Skin of body (tissue), 2 donors: ENCODE measurements around the gene CCDC85B. TPM values are rescaled to one million over a fixed set of nuclear protein-coding genes. Genes with fewer than 3 reads are reported as not detected.

Experiments used
- DNase-seq: peaks from one replicate; lab custom pipeline; 2025; lab: John Stamatoyannopoulos, UW
- total RNA-seq: library from RNA; depleted of rRNA; stranded (reverse); fragments of >200 nt; gene quantifications from one replicate; pipeline ENCODE4 v1.2.3, GENCODE V29; 2014

The CCDC85B gene
- total RNA-seq, 1 donor from 2014 or later: 11.4 TPM

- no peak for DNase-seq
Observed at GRCh38 chr11:65857500-65857852, 33.0 kb upstream of the CCDC85B start.

- DNase-seq: peak; percentile 97
Observed at GRCh38 chr11:65857853-65858680, 32.4 kb upstream of the CCDC85B start, which contains the start of gene CFL1. TSS of gene CFL1 (minus strand) at chr11:65858180. CDS start at chr11:65858099, 81 bp downstream.

GRCh38 chr11:65858681-65859087, 31.8 kb upstream of the CCDC85B start:
- no peak for DNase-seq

GRCh38 chr11:65859095-65859811, 31.2 kb upstream of the CCDC85B start:
- peak; percentile 95 for DNase-seq

GRCh38 chr11:65859812-65860277, 30.6 kb upstream of the CCDC85B start:
- DNase-seq: no peak

- DNase-seq: peak; percentile 94
Observed at GRCh38 chr11:65860278-65861164, 30.0 kb upstream of the CCDC85B start, which contains the start of gene MUS81. TSS of gene MUS81 (plus strand) at chr11:65860433. CDS start at chr11:65860754, 321 bp downstream.

GRCh38 chr11:65861165-65861505, 29.3 kb upstream of the CCDC85B start:
- DNase-seq: no peak

- DNase-seq: no peak
Observed at GRCh38 chr11:65861533-65862183, 28.8 kb upstream of the CCDC85B start.

- DNase-seq: no peak
Observed at GRCh38 chr11:65862191-65862735, 28.2 kb upstream of the CCDC85B start.

GRCh38 chr11:65862941-65863888, 27.3 kb upstream of the CCDC85B start:
- DNase-seq: no peak

- DNase-seq: no peak
Observed at GRCh38 chr11:65863889-65864705, 26.4 kb upstream of the CCDC85B start.

- DNase-seq: no peak
Observed at GRCh38 chr11:65864706-65865471, 25.6 kb upstream of the CCDC85B start.

GRCh38 chr11:65865550-65866172, 24.8 kb upstream of the CCDC85B start:
- DNase-seq: no peak

GRCh38 chr11:65866509-65867283, 23.8 kb upstream of the CCDC85B start:
- DNase-seq: no peak

- no peak for DNase-seq
Observed at GRCh38 chr11:65867284-65868071, 23.0 kb upstream of the CCDC85B start.
